Raji (cell line): Measurements from ENCODE around the gene FOXL1.

ENCODE experiments used
- POLR2A ChIP-seq: IDR thresholded peaks from 2 replicates; pipeline ENCODE4 v1.6.1; 2011; ENCODE audit warnings: low read depth, low read length, control low read depth; ENCODE audit not compliant: insufficient read depth

Gene FOXL1

GRCh38 chr16:86558355-86559193, 19.8 kb upstream of the FOXL1 start:
- no peak for TF ChIP-seq POLR2A

DNA sequence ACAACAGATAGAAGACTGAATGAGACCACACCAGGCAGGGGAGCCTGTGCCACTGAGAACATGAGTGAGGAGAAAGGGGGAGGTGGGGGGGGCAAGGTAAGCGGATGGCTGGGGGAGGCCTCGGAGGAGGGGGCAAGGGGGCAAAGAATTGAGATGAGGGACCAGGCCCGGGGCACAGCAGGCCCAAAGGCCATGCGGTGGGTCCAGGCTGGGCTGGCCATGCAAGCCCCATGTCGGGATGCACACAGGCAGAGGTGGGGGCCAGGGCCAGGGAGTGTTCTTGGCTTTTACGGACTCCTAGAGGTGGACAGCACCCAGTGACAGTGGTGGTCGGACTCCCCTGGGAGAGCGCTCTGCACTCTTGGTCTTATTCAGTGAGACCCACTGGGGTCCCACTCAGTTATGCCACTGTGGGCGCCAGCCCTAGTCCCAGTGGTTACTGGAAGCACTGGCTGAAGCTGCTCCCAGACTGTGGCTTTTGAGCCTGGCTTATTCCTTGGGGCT, 18.5 kb upstream of the FOXL1 start:
- TF ChIP-seq POLR2A = no peak

DNA sequence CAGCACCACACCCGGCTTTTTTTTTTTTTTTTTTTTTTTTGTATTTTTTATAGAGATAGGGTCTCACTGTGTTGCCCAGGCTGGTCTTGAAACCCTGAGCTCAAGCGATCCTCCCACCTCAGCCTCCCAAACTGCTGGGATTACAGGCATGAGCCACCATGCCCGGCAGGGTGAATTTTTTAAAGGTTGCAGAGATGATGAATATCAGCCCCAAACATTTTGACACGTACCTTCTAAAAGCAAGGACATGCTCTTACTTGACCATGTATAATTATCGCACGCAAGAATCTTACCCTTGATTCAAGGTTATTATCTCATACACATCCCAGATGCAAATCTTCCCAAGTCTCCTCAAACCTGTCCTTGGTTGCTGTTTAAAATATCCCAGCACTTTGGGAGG, 16.0 kb upstream of the FOXL1 start:
- TF ChIP-seq POLR2A = no peak

- no peak for TF ChIP-seq POLR2A
Measured at GRCh38 chr16:86563469-86564345, 14.6 kb upstream of the FOXL1 start.

DNA sequence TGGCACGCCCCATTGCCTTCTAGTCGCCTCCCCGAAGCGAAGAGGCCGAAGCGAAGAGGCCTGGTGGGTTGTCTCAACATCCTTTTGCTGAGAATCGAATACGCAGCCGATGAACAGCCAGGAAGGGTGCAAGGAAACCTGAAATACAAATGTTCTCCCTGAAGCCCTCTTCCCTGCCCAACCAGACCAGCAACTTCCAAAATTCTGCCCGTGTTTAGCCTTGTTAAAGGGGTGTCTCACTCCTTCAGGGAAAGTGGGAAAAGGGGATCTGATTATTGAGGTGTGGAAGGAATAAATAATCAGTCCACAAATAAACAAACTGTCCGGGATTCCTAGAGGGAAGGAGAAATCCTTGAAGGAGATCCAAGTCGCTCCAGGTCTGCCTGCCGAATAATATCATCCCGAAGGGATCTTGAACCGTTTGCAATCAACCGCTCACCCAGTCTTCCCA, 13.1 kb upstream of the FOXL1 start:
- no peak for TF ChIP-seq POLR2A

- TF ChIP-seq POLR2A = no peak
Measured at GRCh38 chr16:86565644-86566511, 12.5 kb upstream of the FOXL1 start.

- no peak for TF ChIP-seq POLR2A
Measured at GRCh38 chr16:86566601-86566965, 11.8 kb upstream of the FOXL1 start, which contains the start of gene FOXC2. TSS of gene FOXC2 (plus strand) at chr16:86566829. CDS start at chr16:86567336, 507 bp downstream.

GRCh38 chr16:86566966-86567700, 11.2 kb upstream of the FOXL1 start:
- TF ChIP-seq POLR2A = no peak

- no peak for TF ChIP-seq POLR2A
Measured at GRCh38 chr16:86567701-86568581, 10.4 kb upstream of the FOXL1 start.

GRCh38 chr16:86568677-86569623, 9.4 kb upstream of the FOXL1 start:
- no peak for TF ChIP-seq POLR2A

GRCh38 chr16:86569701-86570447, 8.5 kb upstream of the FOXL1 start:
- no peak for TF ChIP-seq POLR2A
